Measurements from ENCODE around the gene SULT4A1.

- TF ChIP-seq POLR2A (IDR thresholded peaks at IDR 0.05) (no peak), CTCF (IDR thresholded peaks at IDR 0.05 in 8 of 11, conservative IDR thresholded peaks at IDR 0.05 in 3 of 11) (no peak)
These were observed 21.9 kb downstream of the SULT4A1 start for GRCh38 chr22:43840431-43840830.

Data from spleen (tissue), 7 donors.